Stimulated activated naive CD8-positive, alpha-beta T cell treated with anti-CD3 and anti-CD28 coated beads, Interleukin-15, Interleukin-2, amounts not matched to agents 100 U/mL and 50 U/mL, for 24 hours (primary cell): ENCODE measurements around the gene NCAPD2.
"Not testable (repeated sequence)": the region's sequence is repeated elsewhere in the genome, so short reads cannot be mapped to it uniquely, and the experiment has no call there.

Source experiments
- ATAC-seq: fragments of 150-1000 bp; cut with Tn5 transposase; one replicate; pipeline ENCODE4 v1.10.0; 2021
- DNase-seq: peaks from one replicate; pipeline ENCODE4 v3.0.0; 2021

NCAPD2 gene

GRCh38 chr12:6548966-6549683 lies 55.2 kb downstream of the NCAPD2 start:
- DNase-seq (no peak), ATAC-seq (no peak)

DNA sequence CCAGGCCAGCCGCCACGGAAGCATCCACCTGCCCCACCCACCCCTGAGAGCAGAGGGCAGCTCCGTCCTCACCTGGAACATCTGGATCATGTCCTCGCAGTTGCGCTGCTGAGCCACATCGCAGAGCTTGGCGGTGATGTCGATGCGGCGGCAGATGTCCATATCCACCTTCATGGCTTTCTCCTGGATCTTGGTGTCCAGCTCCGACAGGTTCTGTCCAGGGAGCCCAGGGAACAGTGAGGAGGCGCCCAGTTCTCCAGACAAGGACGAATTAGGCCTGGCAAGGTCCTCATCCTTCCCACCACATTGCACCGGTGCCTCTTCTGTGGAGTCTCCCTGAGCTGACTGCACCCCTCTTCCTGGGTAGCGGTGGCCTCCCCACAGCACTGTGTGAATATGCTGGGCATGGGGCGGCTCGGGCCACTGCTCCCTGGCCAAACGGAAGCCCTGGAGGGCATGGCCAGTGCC lies 55.8 kb downstream of the NCAPD2 start:
- DNase-seq: no peak
- no peak for ATAC-seq

DNA sequence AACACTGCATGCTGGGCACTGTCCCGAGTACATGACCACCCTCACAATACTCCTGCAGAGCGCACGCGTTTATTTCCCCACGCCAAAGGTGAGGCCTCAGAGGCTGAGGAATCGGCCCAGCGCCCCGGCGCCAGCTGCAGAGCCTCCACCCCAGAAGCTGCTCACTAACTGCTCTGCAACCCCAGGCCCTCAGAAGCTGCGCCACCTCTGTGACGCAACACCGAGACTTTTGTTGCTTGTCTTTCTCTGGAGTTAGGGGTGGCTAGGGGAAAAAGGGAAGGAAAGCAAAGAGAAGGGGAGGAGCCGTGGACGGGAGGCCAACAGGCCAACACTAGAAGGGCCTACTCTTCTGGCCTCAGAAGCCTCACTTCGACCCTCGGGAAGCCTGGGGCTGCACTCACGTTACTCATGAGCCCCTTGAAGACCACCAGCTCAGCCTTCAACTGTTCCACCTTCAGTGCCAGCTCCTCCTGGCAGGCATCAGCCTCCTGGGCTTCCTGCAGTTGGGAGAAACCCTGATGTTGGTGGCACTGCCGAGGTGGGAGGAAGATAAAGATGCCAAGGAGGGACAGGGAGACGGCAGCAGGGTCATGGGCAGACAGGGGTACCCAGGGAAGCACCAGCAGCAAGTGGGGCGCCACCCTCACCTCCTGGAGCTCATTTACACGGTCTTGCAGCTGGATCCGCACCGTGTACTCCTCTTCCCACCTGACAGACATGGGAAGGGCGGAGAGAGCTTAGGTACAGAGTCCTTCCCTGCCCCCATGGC lies 56.6 kb downstream of the NCAPD2 start:
- ATAC-seq: no peak
- DNase-seq: no peak

DNA sequence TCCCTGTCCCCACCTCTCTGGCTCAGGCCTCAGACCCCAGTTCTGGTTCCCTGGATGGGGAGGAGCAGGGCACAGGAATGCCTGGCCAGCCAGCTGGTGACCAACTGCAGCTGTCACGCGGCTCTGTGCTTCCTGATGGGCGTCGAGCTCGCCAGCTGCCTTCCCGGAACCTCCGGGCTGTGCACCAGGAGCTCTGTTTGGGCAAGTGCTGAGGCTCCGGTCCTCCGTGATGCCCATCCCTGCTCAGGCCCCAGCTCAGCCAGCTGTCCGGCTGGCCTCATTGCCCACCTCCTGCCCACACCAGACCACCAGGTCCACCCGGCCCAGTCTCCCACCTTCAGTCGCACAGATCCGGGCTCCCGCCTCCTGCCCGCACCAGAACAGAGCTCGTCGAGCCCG lies 57.2 kb downstream of the NCAPD2 start:
- no peak for ATAC-seq
- DNase-seq: no peak

GRCh38 chr12:6551496-6552139 lies 57.7 kb downstream of the NCAPD2 start:
- DNase-seq (no peak), ATAC-seq (no peak)

DNA sequence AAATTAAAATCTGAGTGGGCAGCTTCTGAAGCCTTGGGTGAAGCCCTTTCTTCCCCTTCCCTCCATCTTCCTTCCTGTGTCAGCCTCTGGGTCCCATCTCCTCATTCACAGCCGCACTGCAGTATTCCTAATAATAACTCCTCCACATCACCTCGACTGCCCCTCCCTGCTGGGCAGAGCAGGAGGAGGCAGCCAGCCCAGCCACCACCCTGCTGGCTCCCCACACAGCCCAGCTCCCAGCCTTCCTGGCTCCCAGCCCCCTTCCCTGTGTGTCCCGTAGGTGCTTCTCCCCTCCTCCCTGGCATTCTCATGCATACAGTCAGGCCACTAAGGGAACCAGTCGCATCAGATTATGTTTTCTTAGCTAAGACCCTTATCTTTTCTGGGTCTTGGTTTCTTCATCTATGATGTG lies 58.2 kb downstream of the NCAPD2 start:
- DNase-seq: no peak
- no peak for ATAC-seq

- ATAC-seq (no peak), DNase-seq (no peak)
These were observed 59.4 kb downstream of the NCAPD2 start for GRCh38 chr12:6553051-6553868.

DNA sequence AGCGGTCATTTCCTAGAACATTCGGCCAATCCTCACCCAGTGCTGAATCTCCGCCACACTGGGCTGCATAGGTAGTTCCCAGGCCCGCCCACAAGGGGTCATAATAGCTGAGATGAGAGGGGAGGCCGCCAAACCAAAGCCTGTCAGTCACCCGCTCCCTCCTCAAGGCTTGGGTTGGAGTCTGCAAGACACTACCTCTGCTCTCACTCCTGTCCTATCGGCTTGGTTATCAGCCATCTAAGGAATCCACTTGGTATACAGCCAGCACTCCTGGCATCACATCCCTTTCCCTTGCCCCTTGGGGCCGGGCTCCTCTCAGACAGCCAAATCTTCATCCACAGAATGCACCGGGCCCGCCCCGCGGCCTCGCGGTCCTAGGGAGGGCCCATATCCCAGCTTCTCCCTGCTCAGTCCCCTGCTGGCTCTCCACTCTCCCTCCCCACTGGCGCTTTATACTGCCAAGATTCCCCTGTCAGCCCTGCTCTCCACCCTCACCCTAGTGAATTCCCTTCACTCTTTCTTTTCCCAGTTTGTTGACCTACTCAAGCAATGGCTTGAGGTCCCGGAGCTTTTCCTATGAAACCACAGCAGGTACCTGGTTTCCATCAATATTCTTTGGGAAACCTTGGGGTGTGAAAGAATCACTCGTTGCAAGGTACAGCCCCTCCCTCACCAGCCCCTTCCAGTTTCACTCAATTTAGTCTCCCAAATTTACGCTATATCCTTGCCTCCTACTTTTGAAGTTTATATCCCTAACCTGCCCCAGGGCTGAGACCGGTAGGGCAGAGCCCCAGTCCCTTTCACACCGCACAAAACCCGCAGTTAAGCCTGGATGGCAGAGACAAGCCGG lies 60.5 kb downstream of the NCAPD2 start:
- peak; percentile 86 for DNase-seq
- peak; percentile 72 for ATAC-seq

- ATAC-seq: no peak
- peak; percentile 38 for DNase-seq
These were observed 61.3 kb downstream of the NCAPD2 start for GRCh38 chr12:6555018-6555691.

GRCh38 chr12:6556496-6556817 lies 62.6 kb downstream of the NCAPD2 start:
- not testable (repeated sequence) for DNase-seq, ATAC-seq

DNA sequence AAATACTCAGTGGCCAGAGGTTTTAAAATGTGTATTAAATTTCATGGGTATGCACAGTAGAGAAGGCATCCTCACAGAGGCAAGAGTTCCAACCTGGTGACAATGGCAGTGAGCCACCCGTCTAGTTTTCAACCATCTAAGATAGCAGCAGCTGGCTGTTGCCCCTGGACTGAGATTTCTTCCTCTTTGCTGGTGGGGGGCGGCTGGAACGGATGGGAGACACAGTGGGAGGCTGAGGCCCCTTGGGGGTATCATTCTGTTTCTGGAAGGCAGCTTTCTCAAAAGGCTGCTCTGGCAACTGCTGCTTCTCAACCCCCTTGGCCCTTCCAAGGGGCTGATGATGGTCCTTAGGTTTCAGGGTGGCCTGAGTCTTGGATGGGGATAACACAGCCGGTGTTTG lies 63.0 kb downstream of the NCAPD2 start:
- ATAC-seq: no peak
- DNase-seq: no peak

DNA sequence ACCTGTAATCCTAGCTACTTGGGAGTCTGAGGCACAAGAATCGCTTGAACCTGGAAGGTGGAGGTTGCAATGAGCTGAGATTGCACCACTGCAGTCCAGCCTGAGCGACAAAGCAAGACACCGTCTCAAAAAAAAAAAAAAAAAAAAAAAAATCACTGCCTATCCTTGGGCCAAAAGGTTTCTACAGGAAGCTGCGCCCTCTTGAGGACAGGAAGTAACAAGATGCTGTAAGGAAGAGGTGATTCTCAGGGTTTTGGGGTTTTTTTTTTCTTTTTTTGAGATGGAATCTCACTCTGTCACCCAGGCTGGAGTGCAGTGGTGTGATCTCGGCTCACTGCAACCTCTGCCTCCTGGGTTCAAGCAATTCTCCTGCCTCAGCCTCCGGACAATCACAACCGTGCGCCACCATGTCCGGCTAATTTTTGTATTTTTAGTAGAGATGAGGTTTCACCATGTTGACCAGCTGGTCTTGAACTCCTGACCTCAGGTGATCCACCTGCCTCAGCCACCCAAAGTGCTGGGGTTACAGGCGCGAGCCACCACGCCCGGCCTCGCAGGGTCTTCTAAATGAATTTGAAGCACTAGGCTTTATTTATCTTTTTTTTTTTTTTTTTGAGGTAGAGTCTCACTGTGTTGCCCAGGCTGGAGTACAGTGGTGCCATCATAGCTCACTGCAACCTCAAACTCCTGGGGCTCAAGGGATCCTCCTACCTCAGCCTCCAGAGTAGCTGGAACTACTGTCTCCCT lies 64.3 kb downstream of the NCAPD2 start:
- peak; percentile 44 for DNase-seq
- not testable (repeated sequence) for ATAC-seq

DNA sequence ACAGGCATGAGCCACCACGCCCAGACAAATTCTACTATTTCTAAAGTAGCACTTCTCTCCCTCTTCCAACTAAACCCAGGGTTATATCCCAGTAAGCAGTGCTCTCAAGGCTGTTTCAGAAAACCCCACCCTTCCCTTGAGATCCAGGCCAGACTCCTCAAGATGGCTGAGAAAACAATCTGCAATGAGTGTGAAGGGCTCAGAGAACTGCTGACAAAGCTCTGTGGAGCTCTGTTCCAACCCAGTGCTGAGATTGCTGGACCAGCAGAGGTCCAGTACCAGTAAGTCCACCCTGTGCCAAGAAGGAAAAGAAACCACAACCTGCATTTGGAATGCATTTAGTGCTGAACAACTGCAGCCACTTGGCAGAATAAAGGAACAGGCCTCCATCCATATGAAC lies 65.6 kb downstream of the NCAPD2 start:
- DNase-seq (no peak), ATAC-seq (no peak)

GRCh38 chr12:6560501-6561205 lies 66.8 kb downstream of the NCAPD2 start:
- no peak for ATAC-seq

GRCh38 chr12:6562881-6563280 lies 69.0 kb downstream of the NCAPD2 start:
- ATAC-seq: no peak

More at GRCh38 chr12:6560501-6561205, 66.8 kb downstream of the NCAPD2 start:
- no peak for DNase-seq

DNA sequence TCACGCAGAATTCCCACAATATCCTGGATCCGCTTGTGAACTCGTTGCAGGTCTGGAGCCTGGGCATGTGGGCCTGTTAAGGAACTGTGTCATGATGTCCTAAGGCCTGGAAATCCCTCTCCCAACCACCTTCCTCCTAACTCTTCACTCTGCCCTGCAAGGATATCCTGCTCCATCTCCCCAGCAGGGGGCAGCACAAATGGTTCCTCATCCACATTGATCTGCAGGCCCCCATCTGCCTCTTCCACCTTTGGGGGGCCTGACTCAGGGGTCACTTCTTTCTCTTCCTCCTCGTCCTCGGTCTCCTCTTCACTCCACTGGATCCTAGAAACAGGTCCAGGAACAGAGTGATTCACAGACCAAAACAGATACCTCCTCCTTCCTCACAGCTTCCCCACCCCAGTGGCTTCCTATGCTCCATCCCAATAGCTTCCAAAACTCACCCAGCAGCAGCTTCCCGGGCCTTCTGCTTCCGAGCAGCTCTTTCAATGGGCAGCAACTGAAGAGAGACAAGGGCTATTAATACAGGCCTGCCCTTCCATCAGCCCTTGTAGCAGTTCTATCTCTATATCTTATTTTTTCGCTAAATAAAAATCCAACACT lies 69.6 kb downstream of the NCAPD2 start:
- peak; percentile 82 for DNase-seq

More at GRCh38 chr12:6562881-6563280, 69.0 kb downstream of the NCAPD2 start:
- DNase-seq: no peak

DNA sequence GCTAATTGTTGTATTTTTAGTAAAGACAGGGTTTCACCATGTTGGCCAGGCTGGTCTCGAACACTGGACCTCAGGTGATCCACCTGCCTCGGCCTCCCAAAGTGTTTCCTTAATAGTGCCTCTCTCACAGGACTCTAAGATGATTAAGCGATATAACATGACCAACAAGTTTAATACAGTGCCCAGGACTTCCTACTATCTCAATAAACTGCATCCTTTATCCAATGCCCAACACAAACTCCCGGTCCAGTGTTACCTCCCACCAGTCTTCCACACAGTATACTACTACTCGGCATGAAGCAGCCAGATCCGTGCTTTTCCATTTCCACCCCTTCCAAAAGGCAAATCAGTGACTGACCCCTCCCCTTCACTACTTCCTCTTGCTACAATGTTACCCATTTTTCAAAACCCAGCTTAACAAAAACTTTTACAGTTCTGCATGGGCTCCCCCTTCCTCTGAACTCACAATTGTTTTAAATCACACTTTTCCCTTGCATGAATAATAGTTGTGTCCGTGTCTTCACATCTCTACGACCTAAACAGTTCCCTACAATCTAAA lies 73.3 kb downstream of the NCAPD2 start:
- ATAC-seq (no peak), DNase-seq (no peak)

More for the DNA sequence above, 69.6 kb downstream of the NCAPD2 start:
- peak; percentile 31 for ATAC-seq

DNA sequence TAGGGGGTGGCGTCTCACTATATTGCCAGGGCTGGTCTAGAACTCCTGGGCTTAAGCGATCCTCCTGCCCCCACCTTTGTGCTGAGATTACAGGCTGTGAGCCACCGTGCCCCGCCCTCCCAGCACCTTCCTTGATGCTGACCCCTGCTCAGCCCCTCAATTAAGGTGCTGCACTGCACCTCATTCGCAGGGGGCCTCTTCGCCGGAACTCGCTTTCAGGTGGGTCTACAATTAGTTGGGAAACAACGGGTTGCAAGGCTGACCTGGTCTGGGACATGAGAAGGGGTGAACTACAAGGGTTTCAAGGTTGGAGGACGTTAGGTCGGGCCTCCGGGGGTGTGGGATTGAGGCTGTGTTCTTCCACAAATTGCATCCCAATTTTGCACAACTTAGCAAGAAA lies 75.4 kb downstream of the NCAPD2 start:
- no peak for DNase-seq
- ATAC-seq: no peak
